Stimulated activated CD4-positive, alpha-beta T cell treated with anti-CD3 and anti-CD28 coated beads, Interleukin-2, amount 100 ng/mL, for 4 hours (primary cell): Measurements from ENCODE around the gene PDCD1.

Experiments used
- DNase-seq: peaks from one replicate; pipeline ENCODE4 v3.0.0-alpha.2; 2020; ENCODE audit warnings: low read depth

Gene PDCD1

DNA sequence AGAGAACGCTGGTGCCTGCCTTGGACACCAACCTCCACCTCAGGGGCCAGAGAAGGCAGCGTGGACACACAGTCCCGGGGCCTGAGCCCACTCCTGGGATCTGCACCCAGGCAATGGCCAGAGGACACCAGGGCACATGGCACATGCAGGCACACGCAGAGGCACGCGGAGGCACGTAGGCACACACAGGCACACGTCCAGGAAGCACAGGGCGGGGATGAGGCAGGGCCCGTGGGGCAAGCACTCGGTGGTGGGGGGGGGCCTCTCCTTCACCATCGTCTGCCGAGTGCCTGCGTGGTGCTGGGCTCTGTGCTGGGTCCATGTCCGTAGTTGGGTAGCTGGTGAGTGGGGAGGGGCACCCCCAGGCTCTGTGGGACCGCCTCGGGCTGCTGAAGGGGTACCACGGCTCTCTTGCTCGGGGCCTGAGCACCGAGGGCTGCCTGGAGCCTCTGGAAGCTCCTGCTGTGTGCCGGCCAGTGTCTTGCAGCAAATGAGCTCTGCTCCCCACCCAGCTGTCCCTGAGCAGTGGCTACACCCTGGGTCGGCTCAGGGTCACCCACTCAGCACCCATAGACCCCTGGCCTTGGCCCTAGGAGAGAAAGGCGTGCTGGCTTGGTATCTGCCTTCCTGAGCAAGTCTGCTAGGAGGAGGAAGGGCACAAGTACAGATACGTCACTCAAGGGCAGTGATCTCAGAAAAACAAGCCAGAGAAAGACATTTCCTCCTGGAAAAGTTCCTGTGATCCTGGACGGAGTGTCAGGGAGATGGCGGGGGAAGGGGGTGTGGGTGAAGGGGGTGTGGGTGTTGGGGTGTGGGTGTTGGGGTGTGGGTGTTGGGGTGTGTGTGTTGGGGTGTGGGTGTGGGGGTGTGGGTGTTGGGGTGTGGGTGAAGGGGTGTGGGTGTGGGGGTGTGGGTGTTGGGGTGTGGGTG is 37.3 kb upstream of the PDCD1 start:
- DNase-seq = no peak

DNA sequence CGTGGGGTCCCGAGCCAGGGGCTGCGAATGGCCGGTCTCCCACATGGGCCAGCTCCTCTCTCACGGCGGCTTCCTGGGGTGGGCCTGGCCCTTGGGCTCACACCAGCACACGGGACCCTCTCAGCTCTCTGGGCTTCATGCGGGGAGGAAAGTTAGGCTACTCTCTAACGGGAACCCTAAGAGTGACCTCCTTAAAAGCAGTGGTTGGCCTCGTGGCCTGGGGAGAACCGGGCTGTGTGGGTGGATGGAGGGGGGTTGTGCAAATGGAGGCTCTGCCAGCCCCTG is 36.7 kb upstream of the PDCD1 start:
- no peak for DNase-seq

DNA sequence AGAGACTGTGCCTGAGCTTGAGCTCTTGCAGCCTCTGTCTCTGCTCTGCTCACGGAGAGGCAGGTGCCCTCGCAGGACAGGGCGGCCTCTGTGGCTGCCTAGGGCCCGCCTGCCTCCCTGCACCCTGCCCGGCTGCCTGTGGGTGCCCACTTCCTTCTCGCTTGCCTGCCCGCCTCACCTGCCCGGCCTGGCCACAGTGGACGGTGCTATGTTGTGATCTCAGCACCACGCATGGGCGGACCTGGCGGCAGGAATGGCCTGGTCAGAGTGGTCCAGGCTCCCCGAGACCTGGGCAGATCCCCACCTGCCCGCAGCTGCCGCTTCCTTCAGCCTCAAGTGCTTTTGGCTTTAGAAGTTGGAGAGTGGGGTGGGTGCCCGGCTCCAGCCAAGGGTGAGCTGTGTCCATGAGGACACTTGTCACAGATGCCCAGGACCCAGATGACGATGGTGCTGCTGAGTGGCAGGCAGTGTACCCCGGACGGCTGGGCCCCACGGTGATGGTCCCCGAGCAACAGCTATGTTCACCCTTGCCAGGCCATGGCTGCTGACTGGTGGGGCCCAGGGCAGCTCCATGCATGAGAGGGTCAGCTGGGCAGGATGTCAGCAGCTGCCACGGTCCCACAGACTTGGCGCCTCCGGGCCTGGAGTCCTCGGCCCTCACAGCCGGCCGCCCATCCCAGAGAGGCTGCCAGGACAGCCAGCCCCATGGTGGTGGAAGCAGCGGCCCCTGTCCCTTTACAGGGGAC is 36.2 kb upstream of the PDCD1 start:
- DNase-seq = no peak

DNA sequence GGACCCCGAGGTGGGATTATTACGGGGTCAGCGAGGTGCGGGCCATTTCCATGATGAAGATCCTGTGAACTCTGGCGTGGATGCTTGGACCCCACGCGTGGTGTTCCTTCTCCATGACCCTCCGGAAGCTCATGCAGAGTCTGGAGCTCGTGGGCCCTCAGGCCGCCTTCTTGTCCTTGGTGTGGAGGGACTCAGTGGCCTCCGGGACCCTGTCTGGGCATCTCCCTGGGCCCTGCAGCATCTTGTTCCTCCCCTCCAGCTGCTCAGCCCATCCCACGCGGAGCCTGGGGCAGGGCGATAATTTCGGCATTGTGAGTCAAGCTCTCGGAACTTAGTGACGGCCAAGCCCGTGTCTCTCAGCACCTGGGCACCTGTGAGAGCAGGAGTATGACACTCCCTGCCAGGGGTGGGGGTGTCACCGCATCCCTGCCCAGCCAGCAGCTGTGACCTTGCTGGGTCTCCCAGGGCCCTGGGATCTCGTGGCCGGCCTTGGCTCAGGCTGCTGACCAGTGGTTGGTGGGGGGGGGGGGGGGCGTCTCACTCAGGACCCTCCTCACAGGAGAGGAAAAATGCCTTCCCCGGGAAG is 35.5 kb upstream of the PDCD1 start:
- DNase-seq = no peak

DNA sequence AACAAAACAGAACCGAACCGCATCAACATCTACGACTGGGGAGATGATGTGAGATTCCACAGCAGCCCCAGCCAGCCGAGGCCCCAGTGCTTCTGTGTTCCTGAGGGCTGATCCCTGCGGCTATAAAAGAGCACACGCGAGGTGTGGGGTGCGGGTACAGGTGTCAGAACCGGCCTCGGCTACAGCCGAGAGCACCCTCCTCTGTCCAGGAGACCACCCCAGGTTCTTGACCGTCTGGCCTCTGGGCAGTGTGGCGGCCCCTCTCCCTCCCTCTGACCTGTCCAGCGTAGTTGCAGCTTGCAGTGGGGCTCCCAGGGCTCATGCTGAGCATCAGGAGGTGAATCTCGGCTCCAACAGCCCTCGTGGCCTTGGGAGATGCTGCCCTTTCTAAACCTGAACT is 34.6 kb upstream of the PDCD1 start:
- DNase-seq = no peak

DNA sequence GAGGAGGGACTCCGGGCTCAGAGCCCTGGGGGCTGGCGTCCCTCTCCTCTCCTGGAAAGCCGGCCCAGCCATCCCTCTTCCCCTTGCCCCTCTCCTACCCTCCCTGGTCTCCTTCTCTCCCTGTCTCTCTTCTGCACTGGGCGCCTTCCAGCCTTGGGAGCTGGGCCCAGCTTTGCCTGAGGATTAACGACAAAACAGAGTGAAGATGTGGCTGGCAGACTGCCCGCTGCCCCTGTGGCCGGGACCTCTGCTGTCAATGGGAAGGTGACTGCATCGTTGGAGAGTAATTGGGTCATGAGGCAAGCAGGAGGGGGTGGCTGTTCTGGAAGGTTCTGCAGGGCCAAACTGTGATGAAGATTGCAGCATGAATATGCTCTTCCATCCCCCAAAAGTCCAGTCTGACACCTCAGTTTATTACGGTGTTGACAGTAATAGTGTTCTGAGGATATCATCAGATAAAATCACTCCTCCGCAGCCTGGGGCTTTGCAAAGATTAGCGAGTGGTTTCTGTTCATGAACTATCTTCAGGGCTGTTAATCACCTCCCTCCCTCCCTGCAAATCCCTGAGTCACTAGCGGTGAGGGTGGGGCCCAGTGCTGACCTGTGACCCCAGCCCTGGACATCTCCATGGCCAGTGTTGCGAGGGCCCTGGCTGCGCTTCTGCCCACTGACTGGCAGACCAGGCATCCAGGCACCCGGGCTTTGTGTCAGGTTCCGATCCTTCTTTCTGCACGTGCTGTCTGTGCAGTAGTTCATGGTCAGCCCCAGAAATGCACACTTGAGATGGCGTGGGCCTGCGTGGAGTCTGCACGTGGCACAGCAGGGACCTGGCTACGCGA is 33.8 kb upstream of the PDCD1 start:
- no peak for DNase-seq

DNA sequence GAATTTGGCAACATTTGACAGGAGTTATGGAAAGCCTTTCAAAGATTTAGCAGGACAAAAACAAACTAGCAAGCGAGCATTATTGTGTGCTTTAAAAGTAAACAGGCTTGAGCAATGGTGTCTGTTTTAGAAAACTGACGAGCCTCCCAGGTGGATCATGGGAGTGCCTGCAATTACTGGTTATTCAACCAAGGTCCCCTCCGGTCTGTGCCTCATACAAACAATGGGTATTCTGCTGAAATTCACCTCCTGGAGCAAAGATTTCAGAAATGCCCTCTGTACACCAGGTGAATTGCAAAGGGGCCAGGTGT is 33.2 kb upstream of the PDCD1 start:
- no peak for DNase-seq

DNA sequence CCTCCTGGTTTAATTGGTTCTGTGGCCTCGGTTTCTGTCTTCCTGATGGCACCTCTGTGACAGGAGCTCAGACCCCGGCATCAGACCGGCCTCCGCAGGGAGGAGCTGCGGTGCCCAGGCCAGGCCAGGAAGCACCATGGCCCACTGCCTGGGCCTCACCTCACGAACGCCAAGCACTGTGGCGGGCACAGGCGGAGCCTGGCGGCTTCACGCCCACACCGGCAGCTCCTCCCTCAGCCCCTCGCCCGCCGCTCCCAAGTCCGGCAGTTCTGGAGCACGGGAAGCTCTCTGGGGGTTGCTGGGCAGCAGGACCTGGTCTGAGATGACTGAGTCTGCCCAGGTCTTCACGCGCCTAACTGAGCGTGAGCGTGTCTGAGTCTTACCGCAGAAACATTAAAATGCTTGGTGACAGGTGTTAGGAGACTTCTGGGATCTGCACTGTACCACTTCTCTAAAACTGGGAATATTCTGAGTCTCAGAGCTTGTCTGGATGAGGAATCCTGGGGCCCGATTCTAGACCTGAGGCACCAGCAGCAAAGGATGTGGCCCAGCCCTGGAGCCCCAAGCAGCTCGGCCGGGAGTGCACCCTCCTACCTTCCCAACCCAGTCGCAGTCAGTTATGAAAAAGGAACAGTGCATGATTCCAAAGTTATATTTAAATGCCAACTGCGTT is 32.8 kb upstream of the PDCD1 start:
- DNase-seq = no peak

DNA sequence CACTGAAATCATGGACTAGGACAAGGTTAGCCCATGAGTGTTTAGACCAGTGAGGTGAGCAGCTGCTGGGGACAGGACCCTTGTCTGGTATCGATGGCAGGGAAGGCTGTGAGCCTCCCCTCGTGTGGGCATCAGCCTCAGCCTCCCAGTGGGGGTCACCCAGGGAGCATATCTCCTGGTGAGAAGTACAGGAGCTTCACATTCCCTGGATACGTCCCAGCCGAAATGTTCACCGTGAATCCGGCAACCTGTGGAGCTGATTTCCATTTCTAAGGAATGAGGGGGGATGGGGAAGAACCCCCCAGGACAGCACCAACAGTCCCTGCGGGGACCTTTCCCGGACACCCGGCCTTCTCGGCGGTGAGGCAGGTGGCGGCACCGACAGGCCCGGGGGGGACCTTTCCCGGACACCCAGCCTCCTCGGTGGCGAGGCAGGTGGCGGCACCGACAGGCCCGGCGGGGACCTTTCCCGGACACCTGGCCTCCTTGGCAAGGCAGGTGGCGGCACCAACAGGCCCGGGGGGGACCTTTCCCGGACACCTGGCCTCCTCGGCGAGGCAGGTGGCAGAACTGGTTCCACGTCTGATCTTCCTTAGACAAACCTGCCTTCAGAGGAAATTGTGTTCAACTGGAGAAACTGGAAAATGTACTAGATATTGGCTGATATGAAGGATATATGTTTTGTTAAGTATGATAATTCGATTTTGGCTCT is 32.0 kb upstream of the PDCD1 start:
- DNase-seq = no peak

DNA sequence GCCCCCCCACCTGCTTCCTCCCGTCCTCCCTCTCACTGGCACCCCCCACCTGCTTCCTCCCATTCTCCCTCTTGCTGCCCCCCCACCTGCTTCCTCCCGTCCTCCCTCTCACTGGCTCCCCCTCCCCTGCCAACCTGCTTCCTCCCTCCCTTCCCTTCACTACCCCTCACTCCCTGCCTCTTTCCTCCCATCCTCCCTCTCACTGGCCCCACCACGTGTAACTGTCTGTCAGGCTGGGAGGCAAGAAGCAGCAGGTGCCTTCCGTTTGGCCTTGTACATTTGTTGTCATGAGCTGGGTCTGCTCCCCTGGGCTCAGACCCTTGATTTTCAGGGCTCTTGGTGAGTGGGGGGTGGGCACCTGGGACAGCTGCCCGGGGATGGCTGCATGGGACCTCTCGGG is 29.9 kb upstream of the PDCD1 start:
- DNase-seq = no peak

DNA sequence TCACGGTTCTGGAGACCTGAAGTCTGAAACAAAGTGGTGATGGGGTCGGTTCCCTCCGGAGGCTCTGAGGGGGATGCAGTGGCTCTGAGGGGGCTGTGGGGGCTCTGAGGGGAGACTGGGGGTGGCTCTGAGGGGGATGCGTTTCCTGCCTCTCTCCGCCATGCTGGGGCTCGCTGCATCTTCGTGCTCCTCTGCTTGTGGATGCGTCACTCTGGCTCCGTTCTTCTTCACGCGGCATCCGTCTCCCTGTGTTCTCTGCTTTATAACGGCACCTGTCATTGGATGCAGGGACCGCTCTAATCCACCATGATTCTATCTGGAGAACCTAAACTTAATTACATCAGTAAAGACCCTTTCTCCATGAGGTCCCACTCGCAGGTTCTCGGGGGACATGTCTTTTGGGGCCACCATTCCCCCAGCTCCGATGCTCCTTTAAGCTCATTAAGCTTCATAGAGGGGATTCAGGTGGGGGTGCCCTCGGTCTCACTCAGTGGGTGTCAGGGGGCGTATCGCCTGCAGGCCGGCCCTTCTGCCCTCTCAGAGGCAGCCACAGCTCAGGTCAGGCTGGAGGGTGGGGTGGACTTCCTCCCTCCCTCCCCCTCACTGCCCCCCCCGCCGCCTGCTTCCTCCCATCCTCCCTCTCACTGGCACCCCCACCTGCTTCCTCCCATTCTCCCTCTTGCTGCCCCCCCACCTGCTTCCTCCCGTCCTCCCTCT is 29.3 kb upstream of the PDCD1 start:
- DNase-seq = no peak

DNA sequence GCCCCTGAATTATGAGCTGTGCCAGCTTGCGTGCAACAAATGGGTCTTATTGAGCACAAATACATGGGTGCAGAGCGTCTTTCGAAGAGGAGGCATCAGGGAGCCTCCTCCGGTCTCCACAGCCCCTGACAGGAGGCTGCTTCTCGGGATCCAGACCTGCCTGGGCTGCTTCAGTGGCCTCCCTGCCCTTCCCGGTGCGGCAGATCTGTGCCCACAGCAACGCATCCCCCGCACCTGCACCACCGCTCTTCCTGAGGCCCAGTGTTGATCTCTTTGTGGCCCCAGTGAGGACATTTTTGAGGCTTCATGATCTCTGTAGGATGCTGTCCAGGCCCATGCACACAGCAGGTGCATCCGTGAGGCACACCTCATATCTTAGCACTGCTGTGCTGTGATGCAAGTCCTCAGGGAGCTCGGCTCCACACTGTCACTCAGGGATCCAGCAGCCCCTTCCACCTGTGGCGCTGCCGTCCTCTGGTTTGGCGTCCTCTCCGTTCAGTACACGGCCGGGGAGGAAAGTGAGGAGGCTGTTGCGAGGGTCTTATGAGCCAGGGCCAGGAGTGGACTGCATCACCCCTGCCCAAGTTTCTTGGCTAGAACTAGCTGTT is 28.2 kb upstream of the PDCD1 start:
- DNase-seq = no peak

DNA sequence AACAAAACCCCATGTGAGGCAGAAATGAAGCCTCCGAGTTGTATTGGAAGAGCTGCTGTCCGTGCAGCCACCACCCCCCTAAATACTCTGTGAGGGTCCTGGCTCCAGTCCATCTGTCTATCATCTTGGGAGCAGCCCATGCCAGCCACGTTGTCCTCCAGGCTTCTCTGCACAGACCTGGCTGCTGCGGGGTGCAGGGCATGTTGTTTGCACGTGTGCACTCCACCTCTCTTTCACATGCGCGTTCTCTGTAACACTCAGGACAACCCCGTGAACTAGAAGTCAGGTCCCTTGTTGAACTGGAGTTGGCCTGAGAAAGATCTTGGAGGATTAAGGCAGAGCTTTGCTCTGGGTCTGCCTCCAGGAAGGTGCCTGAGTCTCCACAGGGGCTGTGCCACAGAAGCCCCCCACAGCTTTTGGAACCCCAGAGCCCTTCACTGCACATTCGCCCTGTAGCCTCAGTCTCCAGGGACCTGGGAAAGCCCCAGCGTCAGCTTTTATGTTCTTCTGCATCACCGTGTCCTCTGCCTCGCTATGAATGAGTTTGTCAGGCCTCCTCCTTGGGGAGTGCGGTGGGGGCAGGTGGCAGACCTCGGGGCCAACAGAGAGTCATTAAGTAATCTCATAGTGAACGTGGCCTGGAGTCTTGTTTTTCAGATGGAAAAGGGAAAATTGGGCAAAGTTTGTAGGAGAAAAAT is 27.4 kb upstream of the PDCD1 start:
- no peak for DNase-seq

DNA sequence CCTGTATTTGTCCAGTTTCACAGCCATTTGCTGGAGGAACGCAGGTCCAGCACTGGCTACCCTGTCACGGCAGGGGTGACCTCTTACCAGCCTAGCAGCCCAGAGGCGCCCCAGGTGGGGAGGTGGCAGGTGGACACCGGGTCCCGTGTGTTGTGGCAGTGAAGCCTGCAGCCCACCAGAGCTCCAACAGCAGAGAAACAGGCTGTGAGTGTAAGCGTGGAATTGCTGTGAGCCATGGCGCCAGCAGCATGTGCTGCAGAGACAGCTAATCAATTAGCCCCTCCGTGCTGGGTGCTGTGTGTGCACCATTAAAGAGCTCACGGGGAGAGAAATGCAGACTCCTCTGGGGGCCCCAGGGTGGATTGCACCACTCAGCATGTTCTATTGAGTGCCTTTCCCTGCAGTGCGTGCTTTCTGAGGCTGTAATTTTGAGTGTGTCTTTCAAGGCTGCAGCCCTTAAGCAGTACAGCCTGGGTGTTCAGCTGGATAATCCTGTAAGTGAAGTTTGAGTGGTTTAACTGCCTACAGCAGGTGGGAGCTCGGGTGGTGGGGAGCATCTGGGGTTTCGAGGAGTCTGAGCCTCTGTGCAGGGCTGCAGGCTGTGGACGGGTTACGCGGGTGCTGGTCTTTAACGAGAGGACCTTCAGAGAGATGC is 26.7 kb upstream of the PDCD1 start:
- no peak for DNase-seq

DNA sequence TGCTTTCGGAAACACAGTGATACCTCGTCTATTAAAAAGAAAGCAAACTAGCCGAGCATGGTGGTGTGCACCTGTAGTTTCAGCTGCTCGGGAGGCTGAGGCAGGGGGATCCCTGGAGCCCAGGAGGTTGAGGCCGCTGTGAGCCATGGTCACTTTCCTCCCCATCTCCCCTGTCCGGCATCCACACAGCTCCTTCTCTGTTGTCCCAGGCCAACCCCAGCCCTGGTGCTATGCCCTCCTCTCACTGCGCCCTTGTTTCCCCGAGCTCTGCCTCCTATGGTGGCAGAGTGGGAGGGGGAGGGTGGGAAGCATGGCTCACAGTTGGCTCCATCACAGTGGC is 26.2 kb upstream of the PDCD1 start:
- no peak for DNase-seq

DNA sequence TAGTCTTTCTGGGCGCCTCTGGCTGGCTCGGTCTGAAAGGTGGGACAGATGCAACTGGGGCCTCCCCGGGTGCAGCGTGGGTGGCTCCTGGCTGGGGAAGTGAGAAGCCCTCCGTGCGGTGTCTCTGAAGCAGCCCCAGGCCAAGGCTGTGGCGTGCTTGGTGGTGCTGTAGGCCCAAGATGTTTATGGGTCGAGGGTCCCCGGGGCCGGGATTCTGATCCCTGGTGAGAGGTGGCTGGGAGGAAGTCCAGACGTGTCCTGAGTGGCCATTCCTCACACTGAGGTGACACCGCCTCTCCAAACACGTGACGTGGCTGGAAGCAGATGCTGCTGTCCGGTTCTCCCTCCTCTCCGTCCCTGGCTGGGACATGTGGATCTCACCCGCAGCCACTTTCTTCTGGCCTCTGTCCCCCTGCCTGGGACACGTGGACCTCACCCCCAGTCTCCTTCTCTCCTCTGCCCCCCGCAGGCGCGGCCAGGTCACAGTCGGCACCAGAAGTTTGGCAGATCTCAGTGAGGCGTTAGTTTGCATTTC is 23.5 kb upstream of the PDCD1 start:
- peak; percentile 67 for DNase-seq

DNA sequence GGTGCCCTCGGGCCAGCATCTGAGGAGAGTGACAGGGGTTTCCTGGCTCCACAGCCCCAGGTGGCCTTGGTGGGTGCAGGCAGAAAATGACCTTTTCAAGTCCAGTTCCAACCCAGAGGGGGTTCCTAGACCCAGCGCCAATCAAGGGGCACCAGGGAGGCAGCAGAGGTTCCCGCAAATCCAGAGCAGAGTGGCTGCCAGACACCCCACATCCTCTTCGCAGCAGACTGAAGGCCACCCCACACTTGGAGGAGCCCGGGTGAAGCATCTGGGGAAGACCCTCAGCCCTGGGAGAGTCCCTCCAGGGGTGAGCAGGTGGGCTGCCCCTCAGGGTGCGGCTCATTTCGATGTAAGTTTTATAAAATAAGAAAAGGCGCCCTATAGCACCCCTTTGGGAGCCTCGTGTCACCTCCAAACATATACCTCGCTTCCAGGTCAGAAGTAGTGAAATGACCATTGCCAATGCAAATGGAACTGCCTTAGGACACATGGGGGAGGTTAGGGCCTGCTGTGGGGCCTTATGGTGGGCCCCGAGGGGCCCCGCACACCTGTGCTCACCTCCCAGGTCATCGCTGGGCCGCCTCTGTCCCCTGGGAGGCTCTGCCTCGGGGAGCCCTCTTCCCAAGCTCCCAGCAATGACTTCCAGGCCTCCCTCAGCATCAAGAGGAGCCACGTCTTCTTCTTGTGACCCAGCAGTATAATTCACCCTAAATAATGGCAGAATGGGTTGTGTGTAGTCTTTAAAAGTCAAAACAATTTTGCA is 21.8 kb upstream of the PDCD1 start:
- no peak for DNase-seq

DNA sequence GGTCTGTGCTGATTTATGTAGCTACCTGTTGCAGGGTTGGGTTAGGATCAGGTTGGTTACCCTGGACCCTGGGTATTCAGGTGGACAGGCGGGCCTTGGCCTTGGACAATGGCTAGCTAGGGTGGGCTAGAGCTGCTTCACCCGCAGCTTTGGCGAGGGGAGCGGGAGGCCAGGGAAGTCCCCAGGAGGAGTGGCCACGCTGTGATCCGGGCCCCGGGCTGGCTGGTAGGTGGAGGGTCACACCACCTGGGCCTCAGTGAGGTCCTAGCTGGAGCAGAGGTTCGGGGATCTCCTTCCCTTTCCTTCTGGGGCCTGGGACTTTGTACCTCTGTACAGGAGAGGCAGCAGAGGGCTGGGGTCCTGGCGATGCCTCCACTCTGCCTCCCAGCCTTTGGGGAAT is 20.6 kb upstream of the PDCD1 start:
- no peak for DNase-seq
